PC-9 (cell line): ENCODE data around the gene RPL10A. TPM values are rescaled to one million over a fixed set of nuclear protein-coding genes. Genes with fewer than 3 reads are reported as not detected.

Source experiments
- BruUV-seq: library from RNA; stranded (reverse); fragments of 400-500 nt; replicated peaks from 2 replicates; lab custom pipeline; 2021; lab: Mats Ljungman, UMichigan
- CTCF ChIA-PET: fragments of 300-600 bp; sonication (Branson Sonifier 250); formaldehyde crosslinking; loops from one replicate; lab custom pipeline; 2022; ENCODE audit warnings: antibody characterized with exemption; lab: Charles Lee
- POLR2A ChIA-PET: fragments of 300-600 bp; sonication (Branson Sonifier 250); formaldehyde crosslinking; loops from one replicate; lab custom pipeline; 2022; ENCODE audit warnings: antibody characterized with exemption; ENCODE audit not compliant: unreplicated experiment; lab: Charles Lee
- DNase-seq, 2 experiments: peaks; one replicate each; pipeline versions ENCODE4 v3.0.0 to v3.0.0-alpha.2; 2015 to 2022; ENCODE audit warnings: mixed read lengths in 1 of 2
- H2AFZ ChIP-seq: fragments of 200-600 bp; sonication (generic); 2 replicates; pipeline ENCODE4 v1.8.1; 2017; ENCODE audit warnings: antibody characterized with exemption
- H3F3A ChIP-seq: fragments of 200-600 bp; sonication (generic); 2 replicates; pipeline ENCODE4 v1.8.1; 2017; ENCODE audit warnings: antibody characterized with exemption, mild to moderate bottlenecking, low read depth; ENCODE audit not compliant: insufficient read depth
- H3K27ac ChIP-seq: fragments of 200-600 bp; sonication (generic); 2 replicates; pipeline ENCODE4 v1.6.1; 2016; ENCODE audit warnings: mixed run types
- H3K27me3 ChIP-seq: fragments of 200-600 bp; sonication (generic); 2 replicates; pipeline ENCODE4 v1.6.1; 2016; ENCODE audit warnings: low read depth, mixed run types; ENCODE audit not compliant: insufficient read depth
- H3K36me3 ChIP-seq: fragments of 200-600 bp; sonication (generic); 2 replicates; pipeline ENCODE4 v1.6.1; 2016; ENCODE audit warnings: low read depth, mixed run types
- H3K4me1 ChIP-seq: fragments of 200-600 bp; sonication (generic); replicated peaks from 2 replicates; pipeline ENCODE4 v1.6.1; 2016; ENCODE audit warnings: mixed run types; ENCODE audit not compliant: insufficient read depth
- H3K4me2 ChIP-seq: fragments of 200-600 bp; sonication (generic); 2 replicates; pipeline ENCODE4 v1.6.1; 2017; ENCODE audit warnings: mixed run types
- H3K4me3 ChIP-seq: fragments of 200-600 bp; sonication (generic); 2 replicates; pipeline ENCODE4 v1.6.1; 2016; ENCODE audit warnings: mixed run types
- H3K79me2 ChIP-seq: fragments of 200-600 bp; sonication (generic); 2 replicates; pipeline ENCODE4 v1.6.1; 2017; ENCODE audit warnings: low read depth, mixed run types
- H3K9me2 ChIP-seq: fragments of 200-600 bp; sonication (generic); 2 replicates; pipeline ENCODE4 v1.8.1; 2017; ENCODE audit warnings: mild to moderate bottlenecking; ENCODE audit not compliant: insufficient read depth
- H3K9me3 ChIP-seq: fragments of 200-600 bp; sonication (generic); 2 replicates; pipeline ENCODE4 v1.8.1; 2016; ENCODE audit warnings: low read depth; ENCODE audit not compliant: insufficient read depth
- H4K20me1 ChIP-seq: fragments of 200-600 bp; sonication (generic); 2 replicates; pipeline ENCODE4 v1.8.1; 2017; ENCODE audit not compliant: insufficient read depth
- EZH2 ChIP-seq: fragments of 200-600 bp; sonication (generic); IDR thresholded peaks from 2 replicates; pipeline ENCODE4 v1.8.0; 2017; ENCODE audit warnings: antibody characterized with exemption, low read depth
- intact Hi-C: fragments of 100-400 bp; cut with micrococcal nuclease; formaldehyde crosslinking; loops from one replicate; pipeline ENCODE4 v1.10.0; 2022; ENCODE audit not compliant: unreplicated experiment
- total RNA-seq: library from RNA; stranded (reverse); gene quantifications from 2 replicates; pipeline ENCODE4 v1.2.3, GENCODE V29; 2021
- TF ChIP-seq, protein P1 (sequence below): fragments of 200-600 bp; sonication (generic); conservative IDR thresholded peaks from 2 replicates; pipeline ENCODE4 v1.6.1; 2017; ENCODE audit warnings: mixed run types, antibody characterized with exemption, mild to moderate bottlenecking, moderate library complexity

RPL10A gene
- total RNA-seq, 1 experiment from 2014 or later, result 1,335 TPM

DNA sequence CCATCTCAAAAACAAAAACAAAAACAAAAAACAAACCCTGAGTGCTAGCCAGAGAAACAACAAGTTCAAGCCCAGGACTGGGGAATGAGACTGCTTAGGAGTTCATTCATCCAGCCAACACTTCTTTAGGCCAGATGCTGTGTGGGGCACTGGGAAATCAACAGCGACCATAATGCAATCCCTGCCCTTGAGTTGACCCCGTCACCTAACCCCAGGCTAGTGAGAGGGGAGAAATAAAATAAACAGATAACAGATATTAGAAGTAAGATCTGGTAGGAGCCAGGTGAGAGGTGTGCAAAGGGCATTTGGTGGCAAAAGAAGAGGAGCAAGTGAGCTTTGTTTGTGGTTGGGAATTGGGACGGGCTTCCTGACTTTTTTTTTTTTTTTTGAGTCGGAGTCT, 4.9 kb upstream of the RPL10A start:
- H3K4me2 ChIP-seq, result no peak overlapping the region
- H3K4me3 ChIP-seq, result no peak overlapping the region
- BruUV-seq, result no TSS peak
- H3K27me3 ChIP-seq, result no peaks in the 10 kb centered on the region
- H3K9me2 ChIP-seq, result no peaks in the 10 kb centered on the region
- POLR2A ChIA-PET, result interaction anchor here (0.6 kb wide), 2 partner anchors 10 to 254 kb away, joined by 13 to 26 read pairs; no protein-coding TSS in a partner anchor
- no peak overlapping the region for H3K27ac ChIP-seq
- DNase-seq, result no peak
- no peaks in the 10 kb centered on the region for H4K20me1 ChIP-seq
- TF ChIP-seq, protein P1, sequence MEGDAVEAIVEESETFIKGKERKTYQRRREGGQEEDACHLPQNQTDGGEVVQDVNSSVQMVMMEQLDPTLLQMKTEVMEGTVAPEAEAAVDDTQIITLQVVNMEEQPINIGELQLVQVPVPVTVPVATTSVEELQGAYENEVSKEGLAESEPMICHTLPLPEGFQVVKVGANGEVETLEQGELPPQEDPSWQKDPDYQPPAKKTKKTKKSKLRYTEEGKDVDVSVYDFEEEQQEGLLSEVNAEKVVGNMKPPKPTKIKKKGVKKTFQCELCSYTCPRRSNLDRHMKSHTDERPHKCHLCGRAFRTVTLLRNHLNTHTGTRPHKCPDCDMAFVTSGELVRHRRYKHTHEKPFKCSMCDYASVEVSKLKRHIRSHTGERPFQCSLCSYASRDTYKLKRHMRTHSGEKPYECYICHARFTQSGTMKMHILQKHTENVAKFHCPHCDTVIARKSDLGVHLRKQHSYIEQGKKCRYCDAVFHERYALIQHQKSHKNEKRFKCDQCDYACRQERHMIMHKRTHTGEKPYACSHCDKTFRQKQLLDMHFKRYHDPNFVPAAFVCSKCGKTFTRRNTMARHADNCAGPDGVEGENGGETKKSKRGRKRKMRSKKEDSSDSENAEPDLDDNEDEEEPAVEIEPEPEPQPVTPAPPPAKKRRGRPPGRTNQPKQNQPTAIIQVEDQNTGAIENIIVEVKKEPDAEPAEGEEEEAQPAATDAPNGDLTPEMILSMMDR, result no peak
- H3K9me3 ChIP-seq, result no peaks in the 10 kb centered on the region
- intact Hi-C loops, result loop anchor here (10.0 kb wide), 1 partner anchor 272 kb away; the partner anchor contains the start of gene ARMC12
- no peak overlapping the region for H2AFZ ChIP-seq
- peaks cover 1% of the 10 kb centered on the region for H3K79me2 ChIP-seq
- CTCF ChIA-PET, result no interaction called here
- peaks cover 23% of the 10 kb centered on the region for H3K4me1 ChIP-seq
- peaks cover 16% of the 10 kb centered on the region for H3F3A ChIP-seq
- no peaks in the 10 kb centered on the region for H3K36me3 ChIP-seq

- Histone ChIP-seq H4K20me1 (peaks cover 20% of the 10 kb centered on the region), H3F3A (peaks cover 34% of the 10 kb centered on the region), H3K4me1 (peaks cover 27% of the 10 kb centered on the region), H2AFZ (no peak overlapping the region), H3K9me3 (no peaks in the 10 kb centered on the region), H3K4me2 (no peak overlapping the region), H3K4me3 (no peak overlapping the region), H3K9me2 (no peaks in the 10 kb centered on the region), H3K27me3 (no peaks in the 10 kb centered on the region), H3K27ac (no peak overlapping the region), H3K36me3 (peaks cover 23% of the 10 kb centered on the region), H3K79me2 (peaks cover 25% of the 10 kb centered on the region)
- TF ChIP-seq, protein P1, result no peak
- TF ChIP-seq EZH2, result no peak
- intact Hi-C loops, result loop anchor here (5.0 to 10.0 kb wide), 2 partner anchors 73 to 269 kb away; partner anchors contain the start of gene ARMC12
- DNase-seq, result no peak
- ChIA-PET POLR2A (interaction anchor here (0.6 to 0.7 kb wide), 2 partner anchors 32 to 74 kb away, joined by 3 to 4 read pairs; no protein-coding TSS in a partner anchor), CTCF (interaction anchor here (0.6 kb wide), 1 partner anchor 86 kb away, joined by 14 read pairs; no protein-coding TSS in a partner anchor)
- BruUV-seq, result no TSS peak
These were observed 2.6 kb upstream of the RPL10A start for GRCh38 chr6:35465646-35466045.

DNA sequence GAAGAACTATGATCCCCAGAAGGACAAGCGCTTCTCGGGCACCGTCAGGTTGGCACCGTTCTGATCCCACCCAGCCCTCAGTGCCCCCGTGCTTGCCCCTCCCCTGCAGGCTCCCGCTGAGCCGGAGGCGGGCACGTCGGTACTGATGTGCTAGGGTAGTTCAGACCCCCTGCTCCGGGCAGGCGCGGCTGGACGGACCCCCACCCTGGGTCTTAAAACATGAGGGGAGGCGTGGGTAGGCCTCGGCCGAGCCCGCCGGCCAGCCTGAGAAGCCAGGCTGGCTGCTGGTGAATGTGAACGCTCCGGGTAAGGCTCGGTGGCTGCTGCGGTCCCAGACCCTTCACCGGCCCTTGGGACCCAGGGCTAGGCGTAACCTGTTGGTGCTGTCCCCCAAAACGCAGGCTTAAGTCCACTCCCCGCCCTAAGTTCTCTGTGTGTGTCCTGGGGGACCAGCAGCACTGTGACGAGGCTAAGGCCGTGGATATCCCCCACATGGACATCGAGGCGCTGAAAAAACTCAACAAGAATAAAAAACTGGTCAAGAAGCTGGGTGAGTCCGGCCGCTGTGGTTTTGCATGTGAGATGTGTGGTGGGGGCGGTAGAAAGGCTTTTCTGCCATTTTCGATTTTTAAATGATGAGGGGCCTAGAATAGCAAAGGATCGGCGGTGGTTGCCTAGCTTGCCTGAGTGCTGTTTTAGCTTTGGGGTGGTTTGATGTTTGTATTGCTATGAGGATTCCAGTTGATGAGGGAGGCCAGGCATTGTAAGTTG, 964 bp downstream of the RPL10A start:
- Histone ChIP-seq H3F3A (peaks cover 59% of the 10 kb centered on the region), H3K27ac (peak overlapping the region; percentile 96), H3K4me2 (peak overlapping the region; percentile 95), H3K4me3 (peak overlapping the region; percentile 94), H3K36me3 (peaks cover 40% of the 10 kb centered on the region), H2AFZ (no peak overlapping the region), H4K20me1 (peaks cover 54% of the 10 kb centered on the region), H3K9me3 (no peaks in the 10 kb centered on the region), H3K9me2 (no peaks in the 10 kb centered on the region), H3K27me3 (no peaks in the 10 kb centered on the region), H3K4me1 (peaks cover 28% of the 10 kb centered on the region), H3K79me2 (peaks cover 42% of the 10 kb centered on the region)
- ChIA-PET CTCF (interaction anchor here (0.5 to 1.0 kb wide), 2 partner anchors 17 to 94 kb away, joined by 3 to 4 read pairs; partner anchors contain the start of gene FANCE), POLR2A (interaction anchor here (0.7 kb wide), 1 partner anchor 140 kb away, joined by 3 read pairs; no protein-coding TSS in a partner anchor)
- no TSS peak for BruUV-seq
- DNase-seq, result no peak
- intact Hi-C loops, result loop anchor here (1.0 to 10.0 kb wide), 6 partner anchors 16 to 266 kb away; partner anchors contain the start of genes ARMC12, DEF6, FANCE and PPARD
- TF ChIP-seq, protein P1, result no peak
- no peak for TF ChIP-seq EZH2
